GM12878 (cell line): ENCODE results near the gene CARD19. TPM values are rescaled to one million over a fixed set of nuclear protein-coding genes. Genes with fewer than 3 reads are reported as not detected.
A peak's percentile ranks its signal among the peaks of the same experiment; 100 is the strongest.

Experiments used
- ATAC-seq: fragments of 200-7000 bp; cut with Tn5 transposase; 3 replicates; pipeline ENCODE4 v1.9.1; 2020; ENCODE audit warnings: mild to moderate bottlenecking, moderate library complexity
- BruUV-seq: library from RNA; stranded (reverse); fragments of 400-500 nt; replicated peaks from 2 replicates; lab custom pipeline; 2021; lab: Mats Ljungman, UMichigan
- CTCF ChIA-PET: fragments of 300-600 bp; sonication (Branson Sonifier 250); formaldehyde crosslinking; extraction: SDS; loops from one replicate; lab custom pipeline; 2021; ENCODE audit warnings: inconsistent platforms; lab: Yijun Ruan, JAX
- POLR2A ChIA-PET: fragments of 350-600 bp; formaldehyde crosslinking; extraction: SDS; loops from one replicate; lab custom pipeline; 2021; ENCODE audit warnings: inconsistent platforms; lab: Charles Lee
- RAD21 ChIA-PET: fragments of 300-600 bp; sonication (Branson Sonifier 250); formaldehyde crosslinking; loops from one replicate; lab custom pipeline; 2023; ENCODE audit warnings: antibody characterized with exemption; ENCODE audit not compliant: unreplicated experiment; lab: Charles Lee
- SMC1A ChIA-PET: fragments of 300-600 bp; sonication (Branson Sonifier 250); formaldehyde crosslinking; loops from one replicate; lab custom pipeline; 2023; ENCODE audit not compliant: unreplicated experiment, uncharacterized antibody; lab: Charles Lee
- DNase-seq: peaks from one replicate; pipeline ENCODE4 v3.0.0-alpha.2; 2011; ENCODE audit warnings: low read depth, low spot score
- FAIRE-seq: peaks from 3 replicates; lab custom pipeline; 2011; peaks lifted over from hg19 to GRCh38; lab: Jason Lieb, UNC
- H2AFZ ChIP-seq: 2 replicates; pipeline ENCODE4 v1.6.0; 2011; ENCODE audit warnings: low read depth, low read length, control low read depth; ENCODE audit not compliant: control insufficient read depth
- H3K27ac ChIP-seq: 2 replicates; pipeline ENCODE4 v1.5.1; 2011; ENCODE audit warnings: control low read depth; ENCODE audit not compliant: control insufficient read depth, insufficient read depth
- H3K27me3 ChIP-seq, 2 experiments: replicated peaks in 1 of 2; 2 replicates each; pipeline versions ENCODE4 v1.6.0 to v1.6.1; 2011; ENCODE audit warnings: low read length in 1 of 2; ENCODE audit not compliant: control insufficient read depth in 2 of 2, insufficient read depth in 2 of 2
- H3K36me3 ChIP-seq, 2 experiments: 2 replicates each; pipeline ENCODE4 v1.5.1; 2011; ENCODE audit warnings: low read length in 1 of 2; ENCODE audit not compliant: control insufficient read depth in 2 of 2, insufficient read depth in 2 of 2
- H3K4me1 ChIP-seq: 2 replicates; pipeline ENCODE4 v1.6.1; 2011; ENCODE audit warnings: mild to moderate bottlenecking, low read length, moderate library complexity, mixed read lengths; ENCODE audit not compliant: control insufficient read depth, insufficient read depth
- H3K4me2 ChIP-seq: 2 replicates; pipeline ENCODE4 v1.6.0; 2011; ENCODE audit warnings: control low read depth; ENCODE audit not compliant: control insufficient read depth, insufficient read depth
- H3K4me3 ChIP-seq: fragments of 200-600 bp; sonication (generic); 2 replicates; pipeline ENCODE4 v1.5.1; 2016
- H3K79me2 ChIP-seq: 2 replicates; pipeline ENCODE4 v1.6.0; 2011; ENCODE audit warnings: low read length; ENCODE audit not compliant: control insufficient read depth, insufficient read depth
- H3K9ac ChIP-seq: 2 replicates; pipeline ENCODE4 v1.8.0; 2011; ENCODE audit warnings: low read length, control low read depth, mixed read lengths; ENCODE audit not compliant: control insufficient read depth, insufficient read depth
- H3K9me3 ChIP-seq: replicated peaks from 3 replicates; pipeline ENCODE4 v1.5.1; 2011; ENCODE audit warnings: mild to moderate bottlenecking, low read length; ENCODE audit not compliant: control insufficient read depth, insufficient read depth
- H4K20me1 ChIP-seq: 2 replicates; pipeline ENCODE4 v1.6.0; 2011; ENCODE audit not compliant: control insufficient read depth, insufficient read depth
- BACH1 ChIP-seq: fragments of 450-650 bp; IDR thresholded peaks from 2 replicates; pipeline ENCODE4 v1.6.1; 2017; ENCODE audit warnings: mild to moderate bottlenecking, borderline replicate concordance
- BHLHE40 ChIP-seq, 2 experiments: fragments of 450-650 bp in 1 of 2; IDR thresholded peaks; 2 replicates each; pipeline ENCODE4 v1.6.1; 2011 to 2017; ENCODE audit warnings: low read depth in 2 of 2, borderline replicate concordance in 1 of 2, improper control_type of control experiment in 1 of 2, low read length in 1 of 2, mild to moderate bottlenecking in 1 of 2
- GATAD2B ChIP-seq: fragments of 450-650 bp; conservative IDR thresholded peaks from 2 replicates; pipeline ENCODE4 v1.6.1; 2017; ENCODE audit warnings: low read depth, mild to moderate bottlenecking, moderate library complexity
- HCFC1 ChIP-seq: fragments of 150-350 bp; IDR thresholded peaks from 2 replicates; pipeline ENCODE4 v1.6.1; 2014; ENCODE audit warnings: low read length
- LARP7 ChIP-seq: fragments of 450-650 bp; IDR thresholded peaks from 2 replicates; pipeline ENCODE4 v1.6.1; 2017; ENCODE audit warnings: mild to moderate bottlenecking
- MXI1 ChIP-seq: fragments of 150-350 bp; IDR thresholded peaks from 2 replicates; pipeline ENCODE4 v1.6.1; 2011; ENCODE audit warnings: low read depth, mild to moderate bottlenecking, inconsistent platforms, low read length, improper control_type of control experiment
- NRF1 ChIP-seq: conservative IDR thresholded peaks from 2 replicates; pipeline ENCODE4 v1.6.1; 2011; ENCODE audit warnings: mild to moderate bottlenecking, low read depth, low read length, improper control_type of control experiment
- RCOR1 ChIP-seq: conservative IDR thresholded peaks from 2 replicates; pipeline ENCODE4 v1.6.1; 2012; ENCODE audit warnings: low read depth, low read length, improper control_type of control experiment
- SMC3 ChIP-seq: IDR thresholded peaks from 2 replicates; pipeline ENCODE4 v1.6.1; 2011; ENCODE audit warnings: low read length, improper control_type of control experiment, borderline replicate concordance
- WGBS: methylation state at CpG from one replicate; pipeline ENCODE4 v1.1.6; 2016; ENCODE audit warnings: low lambda C conversion rate; ENCODE audit not compliant: insufficient replicate concordance, insufficient coverage; ENCODE audit errors: missing lambda C conversion rate; 5-methylcytosine and 5-hydroxymethylcytosine counted together
- in situ Hi-C: fragments of 300-500 bp; cut with MboI; formaldehyde crosslinking; loops from 9 replicates; pipeline ENCODE4 v1.14.3; 2018; ENCODE audit warnings: mixed read lengths
- intact Hi-C: fragments of 100-400 bp; cut with micrococcal nuclease; formaldehyde crosslinking; loops from one replicate; pipeline ENCODE4 v1.14.2; 2022; ENCODE audit not compliant: unreplicated experiment
- polyA plus RNA-seq, 11 experiments: library from polyadenylated mRNA; depleted of rRNA in 4 of 11; unstranded in 6 of 11; stranded (reverse) in 5 of 11; fragments of >200 nt; fragmentation: Nextera tagmentation in 4 of 11; fragmentation: Illumina TruSeq in 1 of 11; extraction: Ambion mirVana in 4 of 11; extraction: Trizol in 1 of 11; gene quantifications; 1 replicate in 1 of 11; 2 replicates in 10 of 11; pipeline versions ENCODE4 v1.2.1 to v1.2.3, GENCODE V29; 2011 to 2016; ENCODE audit warnings: inconsistent platforms in 2 of 11, missing spikeins in 2 of 11, low read depth in 1 of 11
- total RNA-seq, 4 experiments: library from RNA; depleted of rRNA in 3 of 4; stranded (reverse); fragments of >200 nt in 3 of 4; fragmentation: Illumina TruSeq in 1 of 4; extraction: Trizol in 1 of 4; gene quantifications; 2 replicates each; pipeline versions ENCODE4 v1.2.1 to v1.2.3, GENCODE V29; 2013 to 2021
- TF ChIP-seq, protein P1 (sequence below): IDR thresholded peaks from 2 replicates; pipeline ENCODE4 v1.6.1; 2011; ENCODE audit warnings: low read depth, mild to moderate bottlenecking, low read length, moderate library complexity, borderline replicate concordance; ENCODE audit errors: extremely low read depth

Gene CARD19
- total and polyA plus RNA-seq, 10 of the 15 experiments (the other 5 are each of a cell fraction or from before 2014, with no cell fraction given): 0.61 to 41.6 (median 19.9) TPM

DNA sequence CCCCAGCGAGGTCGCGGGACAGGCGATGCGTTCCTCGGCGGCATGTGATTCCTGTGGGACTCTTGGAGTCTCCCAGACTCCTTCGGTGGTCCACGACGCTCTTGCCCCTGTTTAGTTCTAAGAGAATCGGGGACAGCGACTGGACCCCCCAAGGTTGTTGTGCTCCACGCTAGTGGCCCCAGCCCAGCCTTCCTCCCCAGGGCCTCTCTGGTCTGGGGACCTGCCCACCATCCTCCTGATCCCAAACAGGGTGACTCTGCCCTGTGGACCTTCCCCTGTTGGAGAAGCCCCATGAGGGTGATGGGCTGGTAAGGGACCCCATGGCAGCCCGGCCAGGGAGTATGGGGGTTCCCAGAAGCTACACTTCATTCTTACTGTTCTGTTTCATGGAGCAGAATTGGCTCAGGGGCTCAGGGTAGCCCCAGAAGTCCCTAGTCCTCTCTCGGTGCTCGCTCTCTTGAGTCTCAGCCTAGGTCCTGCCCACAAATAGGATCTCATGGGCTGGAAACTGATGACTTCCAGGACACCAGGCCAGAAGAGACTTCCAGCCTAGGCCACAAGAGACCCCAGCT, 880 bp downstream of the CARD19 start (continued):
- TF ChIP-seq NRF1: no peak
- no peak for TF ChIP-seq SMC3
- TF ChIP-seq LARP7: no peak
- TF ChIP-seq MXI1: no peak
- no peak for TF ChIP-seq GATAD2B
- no peak for TF ChIP-seq RCOR1
- TF ChIP-seq, protein P1, sequence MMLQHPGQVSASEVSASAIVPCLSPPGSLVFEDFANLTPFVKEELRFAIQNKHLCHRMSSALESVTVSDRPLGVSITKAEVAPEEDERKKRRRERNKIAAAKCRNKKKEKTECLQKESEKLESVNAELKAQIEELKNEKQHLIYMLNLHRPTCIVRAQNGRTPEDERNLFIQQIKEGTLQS: no peak

DNA sequence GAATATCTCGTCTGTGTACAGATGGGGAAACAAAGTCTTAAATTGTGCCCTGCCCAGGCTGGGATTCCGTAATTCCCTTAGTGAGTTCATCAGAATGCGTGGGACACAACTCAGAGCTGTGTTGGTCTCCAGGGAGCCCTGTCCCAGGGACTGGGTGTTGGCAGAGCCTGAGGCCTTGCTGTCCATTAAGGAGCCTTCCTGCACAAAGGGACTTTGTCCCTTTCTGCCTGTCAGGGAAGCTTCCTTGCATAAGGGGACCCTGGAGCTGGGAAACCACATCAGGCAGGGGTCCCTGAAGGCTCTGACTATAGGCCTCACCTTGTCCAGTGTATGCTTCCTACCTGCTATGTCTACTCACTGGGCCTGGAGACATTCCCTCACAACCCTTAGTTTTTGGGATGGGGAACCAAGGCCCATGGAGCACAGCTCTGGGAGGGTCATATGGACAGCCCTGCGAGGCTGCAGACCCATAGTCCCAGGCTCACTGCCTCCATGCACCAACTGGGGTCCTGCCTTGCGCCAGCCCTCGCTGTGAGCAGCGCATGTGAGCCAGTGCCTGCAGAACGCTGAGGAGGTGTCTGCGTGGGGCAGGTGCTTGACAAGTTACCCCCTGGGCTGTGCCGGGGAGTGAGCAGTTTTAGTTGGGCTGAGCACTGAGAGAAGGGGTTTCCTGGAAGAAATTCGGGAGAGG, 1.6 kb downstream of the CARD19 start:
- TF ChIP-seq HCFC1 (no peak), BHLHE40 (IDR thresholded peaks at IDR 0.05; ENCODE audit: borderline replicate concordance in 1 of 2, low read depth in 2 of 2, low read length in 1 of 2) (no peak), NRF1 (no peak), BACH1 (0 out of 2 replicates have a peak, but pooled peaks have one; percentile 18)
- in situ Hi-C loops (no loop called here), intact Hi-C loops (loop anchor here (5.0 kb wide), 1 partner anchor 355 kb away; the partner anchor contains the start of genes FAM120A and FAM120AOS)
- peak overlapping the region; percentile 90 for H3K4me2 ChIP-seq
- no peaks in the 10 kb centered on the region for H3K36me3 ChIP-seq
- RAD21 ChIA-PET: interaction anchor here (1.2 to 5.4 kb wide), 3 partner anchors 10 to 94 kb away, joined by 3 to 23 read pairs (median 12); no protein-coding TSS in a partner anchor
- H3K9me3 ChIP-seq: no peaks in the 10 kb centered on the region; the same call in 2 of the 3 replicates
- peak overlapping the region; percentile 40; the same call in 1 of the 2 replicates for H3K27ac ChIP-seq
- DNase-seq (no peak), FAIRE-seq (no peak), ATAC-seq (no peak)
- CTCF ChIA-PET: interaction anchor here (1.2 to 5.3 kb wide), 5 partner anchors 10 to 143 kb away, joined by 3 to 44 read pairs (median 4); no protein-coding TSS in a partner anchor
- BruUV-seq: no TSS peak
- no peak overlapping the region; the same call in 1 of the 2 replicates for H2AFZ ChIP-seq
- WGBS: 70% methylated on average over 11 of the region's 11 CpGs
- H3K4me1 ChIP-seq: peaks cover 41% of the 10 kb centered on the region
- H3K79me2 ChIP-seq: peaks cover 20% of the 10 kb centered on the region
- POLR2A ChIA-PET: interaction anchor here (0.5 to 2.4 kb wide), 5 partner anchors 10 to 342 kb away, joined by 3 to 11 read pairs (median 5); partner anchors contain the start of gene NINJ1
- H3K27me3 ChIP-seq: no peaks in the 10 kb centered on the region
- no peaks in the 10 kb centered on the region for H4K20me1 ChIP-seq
- no peak overlapping the region; the same call in 1 of the 2 replicates for H3K9ac ChIP-seq
- SMC1A ChIA-PET: interaction anchor here (0.9 to 3.7 kb wide), 7 partner anchors 10 to 143 kb away, joined by 3 to 28 read pairs (median 4); no protein-coding TSS in a partner anchor
- H3K4me3 ChIP-seq: peak overlapping the region; percentile 86
